Fibroblast of lung (primary cell): ENCODE measurements around the gene GALNT7.

Experiments used
- CTCF ChIP-seq, 2 donors: IDR thresholded peaks in 1 of 2; conservative IDR thresholded peaks in 1 of 2; 1 replicate in 1 of 2; 2 replicates in 1 of 2; pipeline ENCODE4 v1.5.1; 2011 to 2012; ENCODE audit warnings: low read length in 2 of 2, control low read depth in 1 of 2, inconsistent platforms in 1 of 2, low read depth in 1 of 2, mild to moderate bottlenecking in 1 of 2
- EZH2 ChIP-seq: IDR thresholded peaks from 2 replicates; pipeline ENCODE4 v1.5.1; 2012; ENCODE audit warnings: low read length, control low read depth, mild to moderate bottlenecking; ENCODE audit errors: missing control alignments

GRCh38 chr4:173272314-173272713 is 103.7 kb downstream of the GALNT7 start:
- no peak for TF ChIP-seq CTCF (conservative IDR thresholded peaks at IDR 0.05 in 1 of 2, IDR thresholded peaks at IDR 0.05 in 1 of 2; ENCODE audit: low read depth in 1 of 2, low read length in 2 of 2)
- TF ChIP-seq EZH2, result no peak
